Endothelial cell (in vitro differentiated cells): ENCODE results near the gene FOXK1. TPM values are rescaled to one million over a fixed set of nuclear protein-coding genes. Genes with fewer than 3 reads are reported as not detected.
A peak's percentile ranks its signal among the peaks of the same experiment; 100 is the strongest.

Experiments used
- DNase-seq: peaks from one replicate; pipeline ENCODE4 v3.0.0; 2021; ENCODE audit warnings: low spot score
- H3K27ac Mint-ChIP-seq: one replicate; pipeline ENCODE4 v1.8.0; 2021; ENCODE audit warnings: mixed read lengths, inconsistent platforms; ENCODE audit not compliant: unreplicated experiment
- H3K27me3 Mint-ChIP-seq: one replicate; pipeline ENCODE4 v1.8.0; 2021; ENCODE audit warnings: mild to moderate bottlenecking, moderate library complexity, mixed read lengths, inconsistent platforms; ENCODE audit not compliant: unreplicated experiment
- H3K36me3 Mint-ChIP-seq: one replicate; pipeline ENCODE4 v1.8.0; 2021; ENCODE audit warnings: mild to moderate bottlenecking, low read depth, mixed read lengths, inconsistent platforms; ENCODE audit not compliant: unreplicated experiment
- H3K4me1 Mint-ChIP-seq: one replicate; pipeline ENCODE4 v1.8.0; 2021; ENCODE audit warnings: mild to moderate bottlenecking, mixed read lengths, inconsistent platforms; ENCODE audit not compliant: unreplicated experiment
- H3K4me3 Mint-ChIP-seq: one replicate; pipeline ENCODE4 v1.8.0; 2021; ENCODE audit warnings: mild to moderate bottlenecking, mixed read lengths, inconsistent platforms; ENCODE audit not compliant: unreplicated experiment
- H3K9me3 Mint-ChIP-seq: one replicate; pipeline ENCODE4 v1.8.0; 2021; ENCODE audit warnings: mixed read lengths, inconsistent platforms; ENCODE audit not compliant: unreplicated experiment
- CTCF ChIP-seq: fragments of 200-600 bp; sonication (generic); IDR thresholded peaks from one replicate; pipeline ENCODE4 v1.5.0; 2021; ENCODE audit warnings: antibody characterized with exemption; ENCODE audit not compliant: unreplicated experiment
- total RNA-seq: library from RNA; stranded (reverse); fragmentation: NEBNext Ultra II Directional; extraction: Animal tissue kit (Norgen Biotek cat#: 25700); gene quantifications from one replicate; pipeline ENCODE4 v1.2.1, GENCODE V29; 2021; ENCODE audit not compliant: unreplicated experiment

The FOXK1 gene
- total RNA-seq, 1 donor from 2014 or later, result 73.8 TPM

GRCh38 chr7:4714767-4715409, 32.8 kb downstream of the FOXK1 start:
- peaks cover 6% of the 10 kb centered on the region for H3K9me3 Mint-ChIP-seq
- H3K27me3 Mint-ChIP-seq, result peaks cover 11% of the 10 kb centered on the region
- H3K36me3 Mint-ChIP-seq, result peaks cover 40% of the 10 kb centered on the region
- H3K27ac Mint-ChIP-seq, result no peak overlapping the region
- no peak for DNase-seq
- TF ChIP-seq CTCF, result no peak
- peaks cover 27% of the 10 kb centered on the region for H3K4me1 Mint-ChIP-seq
- peak overlapping the region; percentile 12 for H3K4me3 Mint-ChIP-seq

GRCh38 chr7:4715410-4715776, 33.3 kb downstream of the FOXK1 start:
- no peak for DNase-seq
- Mint-ChIP-seq H3K27ac (no peak overlapping the region), H3K27me3 (peaks cover 11% of the 10 kb centered on the region), H3K9me3 (peaks cover 6% of the 10 kb centered on the region), H3K4me1 (peaks cover 25% of the 10 kb centered on the region), H3K4me3 (no peak overlapping the region), H3K36me3 (peaks cover 43% of the 10 kb centered on the region)
- no peak for TF ChIP-seq CTCF

- peaks cover 28% of the 10 kb centered on the region for H3K36me3 Mint-ChIP-seq
- no peak for DNase-seq
- H3K27me3 Mint-ChIP-seq, result peaks cover 11% of the 10 kb centered on the region
- H3K27ac Mint-ChIP-seq, result peak overlapping the region; percentile 36
- no peak for TF ChIP-seq CTCF
- H3K4me3 Mint-ChIP-seq, result peak overlapping the region; percentile 25
- H3K9me3 Mint-ChIP-seq, result peaks cover 6% of the 10 kb centered on the region
- H3K4me1 Mint-ChIP-seq, result peaks cover 17% of the 10 kb centered on the region
These were observed 35.1 kb downstream of the FOXK1 start for GRCh38 chr7:4716946-4717795.

- H3K27me3 Mint-ChIP-seq, result peaks cover 11% of the 10 kb centered on the region
- no peak for TF ChIP-seq CTCF
- peaks cover 28% of the 10 kb centered on the region for H3K36me3 Mint-ChIP-seq
- H3K27ac Mint-ChIP-seq, result no peak overlapping the region
- H3K4me3 Mint-ChIP-seq, result peak overlapping the region; percentile 25
- H3K9me3 Mint-ChIP-seq, result peaks cover 6% of the 10 kb centered on the region
- DNase-seq, result no peak
- peaks cover 15% of the 10 kb centered on the region for H3K4me1 Mint-ChIP-seq
These were observed 36.0 kb downstream of the FOXK1 start for GRCh38 chr7:4718075-4718474.

GRCh38 chr7:4720225-4720624, 38.1 kb downstream of the FOXK1 start:
- Mint-ChIP-seq H3K27ac (peak overlapping the region; percentile 58), H3K4me3 (no peak overlapping the region), H3K27me3 (peaks cover 8% of the 10 kb centered on the region), H3K36me3 (peaks cover 25% of the 10 kb centered on the region), H3K4me1 (peaks cover 17% of the 10 kb centered on the region), H3K9me3 (no peaks in the 10 kb centered on the region)
- TF ChIP-seq CTCF, result no peak
- no peak for DNase-seq
